ENCODE results near the gene DNASE2.

The DNASE2 gene

DNA sequence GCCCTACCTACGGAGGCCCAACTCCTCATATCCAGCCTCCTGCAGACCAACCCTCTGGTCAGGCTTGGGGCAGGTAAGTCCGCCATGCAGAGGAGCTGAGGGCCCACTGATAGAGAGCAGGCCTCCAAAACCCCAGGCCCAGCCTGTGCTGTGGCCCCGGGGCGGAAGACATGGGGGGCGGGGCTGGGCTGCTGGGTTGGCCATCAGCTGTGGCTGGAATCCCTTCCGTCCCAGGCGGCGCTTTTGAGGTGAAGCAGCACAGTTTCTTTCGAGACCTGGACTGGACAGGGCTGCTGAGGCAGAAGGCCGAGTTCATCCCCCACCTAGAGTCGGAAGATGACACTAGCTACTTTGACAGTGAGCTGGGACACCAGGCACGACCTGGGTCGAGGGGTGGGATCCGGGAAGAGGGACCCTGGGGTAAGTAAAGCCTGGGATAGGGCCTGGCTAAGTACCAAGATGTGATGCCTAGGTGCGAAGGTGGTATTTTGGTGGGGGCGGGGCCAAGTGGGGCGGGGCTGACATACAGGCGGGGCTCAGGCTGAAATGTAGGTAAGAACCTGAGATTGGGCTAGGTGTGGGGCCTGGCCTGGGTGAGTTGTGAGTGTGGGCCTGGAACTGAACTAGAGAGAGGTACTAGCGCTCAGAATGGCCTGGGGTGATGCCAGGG, 15.4 kb downstream of the DNASE2 start:
- DNase-seq (ENCODE audit: low read depth in 1 of 2, low spot score in 1 of 2) = no peak
- TF ChIP-seq REST (IDR thresholded peaks at IDR 0.05; ENCODE audit: insufficient replicate concordance, low read depth) = no peak
- TF ChIP-seq POLR2AphosphoS5 (IDR thresholded peaks at IDR 0.05; ENCODE audit: low read depth) = no peak
- TF ChIP-seq CTCF (IDR thresholded peaks at IDR 0.05; ENCODE audit: insufficient read depth, low read length) = no peak
- TF ChIP-seq SPI1 (IDR thresholded peaks at IDR 0.05; ENCODE audit: borderline replicate concordance, low read depth) = no peak
- TF ChIP-seq GABPA (IDR thresholded peaks at IDR 0.05; ENCODE audit: low read depth) = no peak
- Histone ChIP-seq H3K27me3 (ENCODE audit: insufficient read depth, poor library complexity, severe bottlenecking) (no peaks in the 10 kb centered on the region), H3K27ac (replicated peaks) (no peak overlapping the region), H3K4me3 (replicated peaks; ENCODE audit: insufficient read depth, low read length) (no peak overlapping the region)

- no peaks in the 10 kb centered on the region for H3K27me3 ChIP-seq (ENCODE audit: insufficient read depth, poor library complexity, severe bottlenecking)
- no peak overlapping the region for H3K4me3 ChIP-seq (replicated peaks; ENCODE audit: insufficient read depth, low read length)
- no peak for TF ChIP-seq CTCF (IDR thresholded peaks at IDR 0.05; ENCODE audit: insufficient read depth, low read length)
- no peak for TF ChIP-seq GABPA (IDR thresholded peaks at IDR 0.05; ENCODE audit: low read depth)
- TF ChIP-seq REST (IDR thresholded peaks at IDR 0.05; ENCODE audit: insufficient replicate concordance, low read depth) = no peak
- TF ChIP-seq POLR2AphosphoS5 (IDR thresholded peaks at IDR 0.05; ENCODE audit: low read depth) = no peak
- no peak for TF ChIP-seq SPI1 (IDR thresholded peaks at IDR 0.05; ENCODE audit: borderline replicate concordance, low read depth)
- no peak overlapping the region for H3K27ac ChIP-seq (replicated peaks)
- no peak for DNase-seq (ENCODE audit: low read depth in 1 of 2, low spot score in 1 of 2)
These were observed 16.2 kb downstream of the DNASE2 start for GRCh38 chr19:12864721-12865715.

DNA sequence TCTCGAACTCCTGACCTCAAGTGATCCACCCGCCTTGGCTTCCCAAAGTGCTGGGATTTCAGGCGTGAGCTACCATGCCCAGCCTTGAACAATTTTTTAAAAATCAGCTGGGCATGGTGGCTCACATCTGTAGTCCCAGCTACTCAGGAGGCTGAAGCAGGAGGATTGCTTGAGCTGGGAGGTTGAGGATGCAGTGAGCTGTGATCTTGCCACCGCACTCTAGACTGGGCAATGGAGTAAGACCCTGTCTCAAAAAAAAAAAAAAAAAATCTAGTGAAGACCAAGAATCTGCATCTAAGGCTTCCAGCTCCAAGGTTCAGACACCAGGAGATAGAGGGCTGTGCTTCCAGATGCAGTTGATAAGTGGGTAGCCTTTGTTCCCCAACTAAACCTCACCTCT, 17.1 kb downstream of the DNASE2 start:
- H3K27ac ChIP-seq (replicated peaks) = no peak overlapping the region
- no peak for DNase-seq (ENCODE audit: low read depth in 1 of 2, low spot score in 1 of 2)
- TF ChIP-seq REST (IDR thresholded peaks at IDR 0.05; ENCODE audit: insufficient replicate concordance, low read depth) (no peak), CTCF (IDR thresholded peaks at IDR 0.05; ENCODE audit: insufficient read depth, low read length) (no peak), POLR2AphosphoS5 (IDR thresholded peaks at IDR 0.05; ENCODE audit: low read depth) (no peak), SPI1 (IDR thresholded peaks at IDR 0.05; ENCODE audit: borderline replicate concordance, low read depth) (no peak), GABPA (IDR thresholded peaks at IDR 0.05; ENCODE audit: low read depth) (no peak)
- H3K4me3 ChIP-seq (replicated peaks; ENCODE audit: insufficient read depth, low read length) = no peak overlapping the region
- no peaks in the 10 kb centered on the region for H3K27me3 ChIP-seq (ENCODE audit: insufficient read depth, poor library complexity, severe bottlenecking)

Data from HL-60 (cell line).